ENCODE data around the gene AGPS. TPM values are rescaled to one million over a fixed set of nuclear protein-coding genes. Genes with fewer than 3 reads are reported as not detected.

Gene AGPS
- total RNA-seq, 1 experiment from 2014 or later, result 60.9 TPM

- Mint-ChIP-seq H3K4me3 (no peak overlapping the region), H3K27me3 (ENCODE audit: low read depth) (no peaks in the 10 kb centered on the region), H3K36me3 (ENCODE audit: insufficient read depth in 1 of 3, low read depth in 3 of 3) (peaks cover 43 to 61% (median 49%) of the 10 kb centered on the region in 3 experiments), H3K4me1 (peaks cover 2 to 5% of the 10 kb centered on the region in 2 experiments; a peak in 1 of 4 replicates), H3K9me3 (peaks cover 31 to 38% of the 10 kb centered on the region in 2 experiments), H3K27ac (no peak overlapping the region)
- H3K9me3 ChIP-seq (ENCODE audit: control insufficient read depth, low read depth, low read length), result no peaks in the 10 kb centered on the region
- no peak overlapping the region for H3K56ac ChIP-seq (ENCODE audit: insufficient read length, low read depth, low read length)
- H2BK5ac ChIP-seq (ENCODE audit: insufficient read length, low read length), result no peak overlapping the region
- H4K20me1 ChIP-seq (ENCODE audit: control insufficient read depth, insufficient read depth, insufficient read length), result no peaks in the 10 kb centered on the region
- no peak overlapping the region for H4K5ac ChIP-seq (ENCODE audit: insufficient read length, low read depth, low read length)
- no peak overlapping the region for H2AK5ac ChIP-seq (ENCODE audit: insufficient read length, low read length)
- H3K18ac ChIP-seq (ENCODE audit: insufficient read length, low read depth, low read length), result no peak overlapping the region
- H3K27ac ChIP-seq (ENCODE audit: insufficient read length, low read depth, low read length), result no peak overlapping the region
- no peak overlapping the region for H3K23ac ChIP-seq (ENCODE audit: insufficient read length, low read depth, low read length)
- peaks cover 4% of the 10 kb centered on the region for H3K79me1 ChIP-seq (ENCODE audit: insufficient read depth, low read depth, low read length, poor library complexity, severe bottlenecking)
- H2BK12ac ChIP-seq (ENCODE audit: insufficient read length, low read depth, low read length), result no peak overlapping the region
- no peak overlapping the region for H4K8ac ChIP-seq (replicated peaks; ENCODE audit: insufficient read length, low read depth, low read length)
- H2BK15ac ChIP-seq (ENCODE audit: low read depth, low read length), result no peak overlapping the region
- no peak overlapping the region for H2AFZ ChIP-seq (ENCODE audit: low read length)
- H4K91ac ChIP-seq (ENCODE audit: insufficient read length, low read depth, low read length), result no peak overlapping the region
- no peak overlapping the region for H2BK20ac ChIP-seq (ENCODE audit: low read depth, low read length, poor library complexity, severe bottlenecking)
- H3K79me2 ChIP-seq (ENCODE audit: insufficient read depth, low read length), result peaks cover 2% of the 10 kb centered on the region; the same call in 1 of the 2 replicates
- no peak overlapping the region for H3K4ac ChIP-seq (ENCODE audit: low read depth, low read length)
- no CpG with 5 or more reads among the region's 1 CpG for WGBS (ENCODE audit: extremely low coverage, insufficient read length, low lambda C conversion rate)
- no peak overlapping the region for H3T11ph ChIP-seq (ENCODE audit: low read length)
- no peak for DNase-seq
- H3K4me1 ChIP-seq (ENCODE audit: insufficient read depth, low read length), result no peaks in the 10 kb centered on the region
- H3K4me2 ChIP-seq (ENCODE audit: insufficient read depth, insufficient read length, low read length), result no peak overlapping the region
- no peak for TF ChIP-seq CTCF (conservative IDR thresholded peaks at IDR 0.05)
- H3K27me3 ChIP-seq (ENCODE audit: insufficient read depth, low read length), result no peaks in the 10 kb centered on the region
- no peaks in the 10 kb centered on the region for H3K23me2 ChIP-seq (ENCODE audit: insufficient read length, low read depth, low read length, poor library complexity, severe bottlenecking)
- no peak overlapping the region for H3K14ac ChIP-seq (ENCODE audit: insufficient read depth, low read length)
- H2BK120ac ChIP-seq (ENCODE audit: low read depth, low read length, poor library complexity, severe bottlenecking), result no peak overlapping the region
- H3K9ac ChIP-seq (ENCODE audit: extremely low read depth, insufficient read length, low read length), result no peak overlapping the region
These were observed 40.1 kb downstream of the AGPS start for GRCh38 chr2:177432703-177433102.
